ENCODE data around the gene HELZ. TPM values are rescaled to one million over a fixed set of nuclear protein-coding genes. Genes with fewer than 3 reads are reported as not detected.
A peak's percentile ranks its signal among the peaks of the same experiment; 100 is the strongest.

Gene HELZ
- polyA plus RNA-seq, 2 of the 4 experiments (the other 2 are of a cell fraction): 5.6 to 18.3 TPM

DNA sequence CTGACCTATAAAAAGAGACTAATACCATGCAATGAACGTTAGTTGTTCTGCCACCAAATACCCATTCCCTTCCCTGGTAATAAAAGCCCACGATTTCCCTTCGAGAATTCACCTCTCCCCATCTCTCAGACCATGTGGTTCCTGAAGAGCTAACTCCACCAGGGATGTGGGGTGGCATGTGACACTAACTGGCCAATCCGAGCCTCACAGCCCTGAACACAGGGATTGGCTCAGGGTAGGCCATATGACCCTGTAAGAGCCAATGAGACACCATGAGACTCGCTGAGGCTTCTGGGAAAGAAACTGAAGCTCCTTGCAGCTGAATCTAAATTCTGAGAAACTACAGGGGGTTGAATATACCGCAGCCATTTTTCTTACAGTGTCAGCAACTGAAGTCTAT, 21.1 kb downstream of the HELZ start:
- Histone ChIP-seq H3K4me1 (no peaks in the 10 kb centered on the region; the same call in 2 of the 3 replicates), H3K4me3 (no peak overlapping the region), H3K4me2 (no peak overlapping the region), H3K27ac (no peak overlapping the region), H3K9me3 (no peaks in the 10 kb centered on the region)
- POLR2A ChIA-PET: no interaction called here
- WGBS (ENCODE audit: missing lambda C conversion rate): 94% methylated on average over 6 of the region's 6 CpGs
- DNase-seq (ENCODE audit: low read depth in 1 of 2, low spot score in 1 of 2) (peak; percentile 41 to 55), ATAC-seq (peak; percentile 57 to 83; a peak in 4 of 6 replicates), FAIRE-seq (no peak)
- TF ChIP-seq POLR2AphosphoS2 (conservative IDR thresholded peaks at IDR 0.05; ENCODE audit: low read length): no peak
- TF ChIP-seq ZFP36 (IDR thresholded peaks at IDR 0.05; ENCODE audit: borderline replicate concordance, partially characterized antibody): no peak
- TF ChIP-seq RFX5 (IDR thresholded peaks at IDR 0.05): no peak
- TF ChIP-seq, protein P1, sequence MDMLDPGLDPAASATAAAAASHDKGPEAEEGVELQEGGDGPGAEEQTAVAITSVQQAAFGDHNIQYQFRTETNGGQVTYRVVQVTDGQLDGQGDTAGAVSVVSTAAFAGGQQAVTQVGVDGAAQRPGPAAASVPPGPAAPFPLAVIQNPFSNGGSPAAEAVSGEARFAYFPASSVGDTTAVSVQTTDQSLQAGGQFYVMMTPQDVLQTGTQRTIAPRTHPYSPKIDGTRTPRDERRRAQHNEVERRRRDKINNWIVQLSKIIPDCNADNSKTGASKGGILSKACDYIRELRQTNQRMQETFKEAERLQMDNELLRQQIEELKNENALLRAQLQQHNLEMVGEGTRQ (IDR thresholded peaks at IDR 0.05): peak; percentile 89
- no peak for TF ChIP-seq JUN (IDR thresholded peaks at IDR 0.05)
- CTCF ChIA-PET: interaction anchor here (1.3 to 4.8 kb wide), 3 partner anchors 16 to 49 kb away, joined by 3 to 25 read pairs (median 3); no protein-coding TSS in a partner anchor

DNA sequence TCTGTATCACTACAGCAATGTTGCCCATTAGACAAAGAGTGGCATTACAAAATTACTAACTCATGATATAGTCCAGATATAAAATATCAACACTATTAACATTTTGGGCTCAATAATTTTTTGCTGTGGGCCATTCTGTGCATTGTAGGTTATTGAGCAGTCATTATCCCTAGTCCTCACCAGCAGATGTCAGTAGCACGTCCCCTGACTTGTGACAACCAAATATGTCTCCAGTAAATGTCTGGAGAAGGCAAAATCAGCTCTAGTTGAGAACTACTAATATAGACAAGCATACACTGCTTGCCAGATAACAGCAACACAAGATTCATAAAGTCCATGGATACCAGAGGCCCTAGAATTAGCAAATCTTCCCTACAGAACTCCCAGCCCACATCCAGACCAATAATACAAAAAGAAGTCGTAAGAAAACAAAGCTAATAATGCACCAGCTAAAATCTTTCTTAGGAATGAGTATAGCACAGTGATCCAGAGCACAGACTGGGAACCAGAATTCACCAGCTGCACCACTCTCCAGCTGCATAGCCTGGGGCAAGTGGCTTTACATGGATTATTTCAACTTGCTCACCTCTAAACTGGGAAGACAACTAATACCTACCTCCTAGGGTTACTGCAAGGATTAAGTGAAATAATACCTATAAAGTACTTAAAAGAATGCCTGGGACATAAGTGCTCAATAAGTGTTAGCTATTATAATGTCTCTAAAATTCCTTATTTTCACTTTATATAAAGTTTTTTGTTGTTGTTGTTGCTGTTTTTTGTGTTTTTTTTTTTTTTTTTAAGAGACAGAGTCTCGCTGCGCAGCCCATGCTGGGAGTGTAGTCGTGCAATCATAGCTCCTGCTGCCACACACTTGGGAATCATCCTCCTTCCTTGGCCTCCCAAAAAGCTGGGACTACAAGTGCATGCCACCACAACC, 23.7 kb downstream of the HELZ start:
- H3K4me2 ChIP-seq: no peak overlapping the region
- peaks cover 8% of the 10 kb centered on the region for H3K4me1 ChIP-seq
- DNase-seq (ENCODE audit: low read depth in 1 of 2, low spot score in 1 of 2): peak; percentile 57 to 69
- H3K9me3 ChIP-seq: no peaks in the 10 kb centered on the region
- peak; percentile 86 to 93 for ATAC-seq
- ChIA-PET CTCF (interaction anchor here (0.6 to 5.2 kb wide), 35 partner anchors 9 to 436 kb away, joined by 3 to 70 read pairs (median 4); partner anchors contain the start of gene PSMD12), POLR2A (interaction anchor here (0.6 kb wide), 1 partner anchor 49 kb away, joined by 3 read pairs; no protein-coding TSS in a partner anchor)
- no peak overlapping the region for H3K27ac ChIP-seq
- TF ChIP-seq, protein P2, sequence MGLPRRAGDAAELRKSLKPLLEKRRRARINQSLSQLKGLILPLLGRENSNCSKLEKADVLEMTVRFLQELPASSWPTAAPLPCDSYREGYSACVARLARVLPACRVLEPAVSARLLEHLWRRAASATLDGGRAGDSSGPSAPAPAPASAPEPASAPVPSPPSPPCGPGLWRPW (IDR thresholded peaks at IDR 0.05): no peak
- TF ChIP-seq SMC3 (IDR thresholded peaks at IDR 0.05): peak; percentile 66
- TF ChIP-seq, protein P3, sequence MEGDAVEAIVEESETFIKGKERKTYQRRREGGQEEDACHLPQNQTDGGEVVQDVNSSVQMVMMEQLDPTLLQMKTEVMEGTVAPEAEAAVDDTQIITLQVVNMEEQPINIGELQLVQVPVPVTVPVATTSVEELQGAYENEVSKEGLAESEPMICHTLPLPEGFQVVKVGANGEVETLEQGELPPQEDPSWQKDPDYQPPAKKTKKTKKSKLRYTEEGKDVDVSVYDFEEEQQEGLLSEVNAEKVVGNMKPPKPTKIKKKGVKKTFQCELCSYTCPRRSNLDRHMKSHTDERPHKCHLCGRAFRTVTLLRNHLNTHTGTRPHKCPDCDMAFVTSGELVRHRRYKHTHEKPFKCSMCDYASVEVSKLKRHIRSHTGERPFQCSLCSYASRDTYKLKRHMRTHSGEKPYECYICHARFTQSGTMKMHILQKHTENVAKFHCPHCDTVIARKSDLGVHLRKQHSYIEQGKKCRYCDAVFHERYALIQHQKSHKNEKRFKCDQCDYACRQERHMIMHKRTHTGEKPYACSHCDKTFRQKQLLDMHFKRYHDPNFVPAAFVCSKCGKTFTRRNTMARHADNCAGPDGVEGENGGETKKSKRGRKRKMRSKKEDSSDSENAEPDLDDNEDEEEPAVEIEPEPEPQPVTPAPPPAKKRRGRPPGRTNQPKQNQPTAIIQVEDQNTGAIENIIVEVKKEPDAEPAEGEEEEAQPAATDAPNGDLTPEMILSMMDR (IDR thresholded peaks at IDR 0.05): peak; percentile 85
- no peak for TF ChIP-seq CHD2 (IDR thresholded peaks at IDR 0.05; ENCODE audit: low read length, partially characterized antibody)
- TF ChIP-seq RAD21 (conservative IDR thresholded peaks at IDR 0.05 in 1 of 2, IDR thresholded peaks at IDR 0.05 in 1 of 2): peak; percentile 63 to 64
- no peak overlapping the region for H3K4me3 ChIP-seq
- no peak for FAIRE-seq
- WGBS (ENCODE audit: missing lambda C conversion rate): 76% methylated on average over 5 of the region's 5 CpGs

DNA sequence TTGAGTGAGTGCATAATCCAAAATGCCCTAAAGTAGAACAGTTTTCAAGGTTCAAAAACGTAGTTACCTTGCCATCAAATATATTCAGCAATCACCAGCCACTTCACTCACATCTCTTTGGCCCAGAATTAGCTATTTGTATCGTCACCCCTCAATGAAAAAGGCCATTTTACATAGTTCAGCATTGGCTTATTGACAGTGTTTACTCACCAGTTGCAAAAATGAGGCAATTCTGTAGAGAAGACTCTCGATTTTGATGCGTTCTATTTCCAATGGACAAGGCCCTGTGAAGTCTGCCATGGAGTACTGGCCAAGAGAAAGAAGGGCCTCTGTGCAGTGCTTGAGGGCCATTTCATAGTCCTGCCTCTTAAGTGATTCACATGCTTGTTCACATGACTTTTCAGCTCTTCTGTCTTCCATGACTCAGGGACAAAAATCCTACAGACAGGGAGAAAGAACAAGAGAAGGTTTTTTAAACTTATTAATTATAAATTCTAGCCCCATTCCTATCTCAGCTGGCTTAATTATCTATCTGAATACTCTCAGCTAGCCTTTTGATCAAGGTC, 26.5 kb downstream of the HELZ start:
- ATAC-seq (no peak), FAIRE-seq (no peak), DNase-seq (ENCODE audit: low read depth in 1 of 2, low spot score in 1 of 2) (no peak)
- no peak overlapping the region for H3K4me3 ChIP-seq
- 93% methylated on average over 4 of the region's 4 CpGs for WGBS (ENCODE audit: missing lambda C conversion rate)
- ChIA-PET POLR2A (no interaction called here), CTCF (interaction anchor here (1.3 to 5.2 kb wide), 3 partner anchors 11 to 73 kb away, joined by 3 to 70 read pairs (median 36); no protein-coding TSS in a partner anchor)
- no peak overlapping the region for H3K27ac ChIP-seq
- peaks cover 21% of the 10 kb centered on the region for H3K4me1 ChIP-seq
- no peak overlapping the region for H3K4me2 ChIP-seq
- no peaks in the 10 kb centered on the region for H3K9me3 ChIP-seq
- TF ChIP-seq, protein P3 (IDR thresholded peaks at IDR 0.05): no peak
- TF ChIP-seq ZC3H11A (IDR thresholded peaks at IDR 0.05) (no peak), FOSB (CRISPR knock-in tag; IDR thresholded peaks at IDR 0.05) (no peak), RAD21 (conservative IDR thresholded peaks at IDR 0.05 in 1 of 2, IDR thresholded peaks at IDR 0.05 in 1 of 2) (no peak), CEBPB (IDR thresholded peaks at IDR 0.05) (no peak), MYC (IDR thresholded peaks at IDR 0.05; ENCODE audit: borderline replicate concordance, low read length) (no peak), RNF2 (IDR thresholded peaks at IDR 0.05; ENCODE audit: borderline replicate concordance, low read depth) (no peak), MAFK (IDR thresholded peaks at IDR 0.05; ENCODE audit: partially characterized antibody) (no peak), CHD4 (IDR thresholded peaks at IDR 0.05; ENCODE audit: borderline replicate concordance) (no peak), HOXA7 (CRISPR knock-in tag; IDR thresholded peaks at IDR 0.05) (no peak), POLR2AphosphoS2 (conservative IDR thresholded peaks at IDR 0.05; ENCODE audit: low read length) (no peak)
- TF ChIP-seq, protein P4, sequence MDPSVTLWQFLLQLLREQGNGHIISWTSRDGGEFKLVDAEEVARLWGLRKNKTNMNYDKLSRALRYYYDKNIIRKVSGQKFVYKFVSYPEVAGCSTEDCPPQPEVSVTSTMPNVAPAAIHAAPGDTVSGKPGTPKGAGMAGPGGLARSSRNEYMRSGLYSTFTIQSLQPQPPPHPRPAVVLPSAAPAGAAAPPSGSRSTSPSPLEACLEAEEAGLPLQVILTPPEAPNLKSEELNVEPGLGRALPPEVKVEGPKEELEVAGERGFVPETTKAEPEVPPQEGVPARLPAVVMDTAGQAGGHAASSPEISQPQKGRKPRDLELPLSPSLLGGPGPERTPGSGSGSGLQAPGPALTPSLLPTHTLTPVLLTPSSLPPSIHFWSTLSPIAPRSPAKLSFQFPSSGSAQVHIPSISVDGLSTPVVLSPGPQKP (IDR thresholded peaks at IDR 0.05; ENCODE audit: low read depth, low read length): no peak
- TF ChIP-seq, protein P1 (IDR thresholded peaks at IDR 0.05): no peak
- TF ChIP-seq, protein P5, sequence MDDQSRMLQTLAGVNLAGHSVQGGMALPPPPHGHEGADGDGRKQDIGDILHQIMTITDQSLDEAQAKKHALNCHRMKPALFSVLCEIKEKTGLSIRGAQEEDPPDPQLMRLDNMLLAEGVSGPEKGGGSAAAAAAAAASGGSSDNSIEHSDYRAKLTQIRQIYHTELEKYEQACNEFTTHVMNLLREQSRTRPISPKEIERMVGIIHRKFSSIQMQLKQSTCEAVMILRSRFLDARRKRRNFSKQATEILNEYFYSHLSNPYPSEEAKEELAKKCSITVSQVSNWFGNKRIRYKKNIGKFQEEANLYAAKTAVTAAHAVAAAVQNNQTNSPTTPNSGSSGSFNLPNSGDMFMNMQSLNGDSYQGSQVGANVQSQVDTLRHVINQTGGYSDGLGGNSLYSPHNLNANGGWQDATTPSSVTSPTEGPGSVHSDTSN (IDR thresholded peaks at IDR 0.05): no peak
